ENCODE data around the gene TCERG1L. TPM values are rescaled to one million over a fixed set of nuclear protein-coding genes. Genes with fewer than 3 reads are reported as not detected.

Gene TCERG1L
- polyA plus RNA-seq (2013, experiment 1 of 2), result not detected
- polyA plus RNA-seq (2013, experiment 2 of 2), result not detected

- Histone ChIP-seq H2AFZ (ENCODE audit: low read depth, low read length) (no peak within 1 kb of the TSS), H2BK120ac (ENCODE audit: low read depth, low read length) (no peak within 1 kb of the TSS), H2BK5ac (ENCODE audit: low read depth, low read length, poor library complexity, severe bottlenecking) (no peak within 1 kb of the TSS), H3K4me3 (ENCODE audit: insufficient read depth in 1 of 2, low read depth in 1 of 2, low read length in 2 of 2) (peak within 1 kb of the TSS in 1 of 2 experiments; percentile 31), H3K4me2 (ENCODE audit: low read length, poor library complexity, severe bottlenecking) (peak within 1 kb of the TSS; percentile 30), H4K8ac (ENCODE audit: low read length) (no peak within 1 kb of the TSS), H2AK5ac (ENCODE audit: low read length, severe bottlenecking) (no peak within 1 kb of the TSS), H2BK15ac (ENCODE audit: low read depth, poor library complexity, severe bottlenecking) (no peak within 1 kb of the TSS), H3K18ac (ENCODE audit: low read depth in 1 of 2, low read length in 2 of 2) (no peak within 1 kb of the TSS), H3K9ac (ENCODE audit: low read length) (no peak within 1 kb of the TSS), H2BK12ac (ENCODE audit: low read length in 2 of 2) (no peak within 1 kb of the TSS), H3K27ac (ENCODE audit: low read length, poor library complexity, severe bottlenecking) (no peak within 1 kb of the TSS), H3K14ac (ENCODE audit: low read length in 2 of 2) (no peak within 1 kb of the TSS), H3K27me3 (ENCODE audit: control insufficient read depth in 1 of 2, insufficient read depth in 1 of 2, low read length in 2 of 2) (peaks cover 25 to 44% of the 10 kb centered on the region in 2 experiments), H3K4me1 (ENCODE audit: control insufficient read depth, insufficient read depth, low read depth, low read length) (peaks cover 14% of the 10 kb centered on the region), H3K23ac (ENCODE audit: low read length in 2 of 2) (no peak within 1 kb of the TSS), H3K79me1 (replicated peaks; ENCODE audit: low read length, poor library complexity, severe bottlenecking) (no peaks in the 10 kb centered on the region), H4K91ac (ENCODE audit: low read length) (no peak within 1 kb of the TSS), H3K36me3 (ENCODE audit: control insufficient read depth in 1 of 2, insufficient read depth in 2 of 2, low read depth in 1 of 2, low read length in 2 of 2) (no peaks in the 10 kb centered on the region), H3K4ac (ENCODE audit: low read depth in 1 of 2, low read length in 2 of 2) (no peak within 1 kb of the TSS), H3K9me3 (ENCODE audit: control insufficient read depth, low read length) (no peaks in the 10 kb centered on the region)
- DNase-seq, result no peak
- WGBS, result 2% methylated on average over 36 of the region's 104 CpGs
Measured at GRCh38 chr10:131311661-131312477, at the start of gene TCERG1L. Gene TCERG1L (minus strand): TSS chr10:131311721. CDS start chr10:131311635, 86 bp downstream.

GRCh38 chr10:131358741-131359442 is 47.4 kb upstream of the TCERG1L start:
- Histone ChIP-seq H3K9ac (ENCODE audit: low read length) (no peak overlapping the region), H3K18ac (ENCODE audit: low read depth in 1 of 2, low read length in 2 of 2) (no peak overlapping the region), H3K4ac (ENCODE audit: low read depth in 1 of 2, low read length in 2 of 2) (no peak overlapping the region), H3K27me3 (ENCODE audit: control insufficient read depth in 1 of 2, insufficient read depth in 1 of 2, low read length in 2 of 2) (no peaks in the 10 kb centered on the region), H3K36me3 (ENCODE audit: control insufficient read depth in 1 of 2, insufficient read depth in 2 of 2, low read depth in 1 of 2, low read length in 2 of 2) (no peaks in the 10 kb centered on the region), H3K4me3 (ENCODE audit: insufficient read depth in 1 of 2, low read depth in 1 of 2, low read length in 2 of 2) (no peak overlapping the region), H3K23ac (ENCODE audit: low read length in 2 of 2) (no peak overlapping the region), H2AFZ (ENCODE audit: low read depth, low read length) (no peak overlapping the region), H2BK12ac (ENCODE audit: low read length in 2 of 2) (no peak overlapping the region), H3K14ac (ENCODE audit: low read length in 2 of 2) (no peak overlapping the region), H3K79me1 (replicated peaks; ENCODE audit: low read length, poor library complexity, severe bottlenecking) (no peaks in the 10 kb centered on the region), H3K4me1 (ENCODE audit: control insufficient read depth, insufficient read depth, low read depth, low read length) (no peaks in the 10 kb centered on the region), H3K9me3 (ENCODE audit: control insufficient read depth, low read length) (peaks cover 9% of the 10 kb centered on the region), H2BK5ac (ENCODE audit: low read depth, low read length, poor library complexity, severe bottlenecking) (no peak overlapping the region), H4K8ac (ENCODE audit: low read length) (no peak overlapping the region), H3K27ac (ENCODE audit: low read length, poor library complexity, severe bottlenecking) (no peak overlapping the region), H2AK5ac (ENCODE audit: low read length, severe bottlenecking) (no peak overlapping the region), H4K91ac (ENCODE audit: low read length) (no peak overlapping the region), H2BK15ac (ENCODE audit: low read depth, poor library complexity, severe bottlenecking) (no peak overlapping the region), H2BK120ac (ENCODE audit: low read depth, low read length) (no peak overlapping the region), H3K4me2 (ENCODE audit: low read length, poor library complexity, severe bottlenecking) (no peak overlapping the region)
- no peak for DNase-seq
- 65% methylated on average over 13 of the region's 13 CpGs for WGBS

DNA sequence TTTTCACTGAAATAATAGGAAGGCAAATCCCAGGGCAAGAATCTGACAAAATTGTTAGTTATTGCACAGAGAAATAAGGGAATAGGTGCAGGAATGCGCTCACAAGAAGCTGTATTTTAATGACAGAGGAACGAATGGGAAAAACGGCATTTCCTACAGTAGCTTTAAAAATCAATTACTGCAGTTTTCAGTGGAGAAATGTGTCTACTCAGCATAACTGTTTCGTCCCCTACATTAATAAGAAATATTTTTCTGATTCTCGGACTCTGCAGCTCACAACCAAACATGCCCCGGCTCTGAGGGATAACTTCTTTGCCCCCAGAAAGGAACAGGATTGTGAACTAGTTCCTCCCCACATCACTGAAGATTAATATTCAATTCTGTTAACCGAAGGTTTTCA is 44.9 kb upstream of the TCERG1L start:
- WGBS, result 78% methylated on average over 7 of the region's 7 CpGs
- H3K27me3 ChIP-seq (ENCODE audit: control insufficient read depth in 1 of 2, insufficient read depth in 1 of 2, low read length in 2 of 2), result no peaks in the 10 kb centered on the region
- H3K36me3 ChIP-seq (ENCODE audit: control insufficient read depth in 1 of 2, insufficient read depth in 2 of 2, low read depth in 1 of 2, low read length in 2 of 2), result no peaks in the 10 kb centered on the region
- H3K4ac ChIP-seq (ENCODE audit: low read depth in 1 of 2, low read length in 2 of 2), result no peak overlapping the region
- H2BK12ac ChIP-seq (ENCODE audit: low read length in 2 of 2), result no peak overlapping the region
- no peak overlapping the region for H3K4me3 ChIP-seq (ENCODE audit: insufficient read depth in 1 of 2, low read depth in 1 of 2, low read length in 2 of 2)
- H4K91ac ChIP-seq (ENCODE audit: low read length), result no peak overlapping the region
- H2AFZ ChIP-seq (ENCODE audit: low read depth, low read length), result no peak overlapping the region
- no peak overlapping the region for H3K27ac ChIP-seq (ENCODE audit: low read length, poor library complexity, severe bottlenecking)
- no peaks in the 10 kb centered on the region for H3K4me1 ChIP-seq (ENCODE audit: control insufficient read depth, insufficient read depth, low read depth, low read length)
- no peak overlapping the region for H2AK5ac ChIP-seq (ENCODE audit: low read length, severe bottlenecking)
- H3K4me2 ChIP-seq (ENCODE audit: low read length, poor library complexity, severe bottlenecking), result no peak overlapping the region
- H2BK5ac ChIP-seq (ENCODE audit: low read depth, low read length, poor library complexity, severe bottlenecking), result no peak overlapping the region
- no peak overlapping the region for H3K9ac ChIP-seq (ENCODE audit: low read length)
- H2BK120ac ChIP-seq (ENCODE audit: low read depth, low read length), result no peak overlapping the region
- no peak overlapping the region for H2BK15ac ChIP-seq (ENCODE audit: low read depth, poor library complexity, severe bottlenecking)
- H3K14ac ChIP-seq (ENCODE audit: low read length in 2 of 2), result no peak overlapping the region
- H4K8ac ChIP-seq (ENCODE audit: low read length), result no peak overlapping the region
- peaks cover 10% of the 10 kb centered on the region for H3K9me3 ChIP-seq (ENCODE audit: control insufficient read depth, low read length)
- H3K79me1 ChIP-seq (replicated peaks; ENCODE audit: low read length, poor library complexity, severe bottlenecking), result no peaks in the 10 kb centered on the region
- H3K18ac ChIP-seq (ENCODE audit: low read depth in 1 of 2, low read length in 2 of 2), result no peak overlapping the region
- no peak for DNase-seq
- H3K23ac ChIP-seq (ENCODE audit: low read length in 2 of 2), result no peak overlapping the region

DNA sequence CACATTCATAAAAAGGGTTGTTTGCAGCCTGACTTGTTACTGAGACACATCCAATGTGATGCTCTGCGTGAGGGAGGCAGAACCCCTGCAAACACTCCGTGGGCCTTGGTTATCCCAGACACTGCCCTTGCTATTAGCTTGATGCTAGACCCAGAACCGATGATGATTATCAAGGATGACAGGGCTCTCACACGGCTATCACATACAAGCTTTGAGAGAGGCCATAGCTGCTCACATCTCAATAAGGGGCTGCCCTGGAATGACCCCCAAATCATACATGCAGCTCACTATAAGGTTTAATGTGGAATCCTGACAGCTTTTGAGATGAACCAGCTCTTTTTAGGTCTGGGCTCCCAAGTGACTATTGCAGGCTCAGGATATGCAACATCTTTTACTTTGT is 44.4 kb upstream of the TCERG1L start:
- H3K36me3 ChIP-seq (ENCODE audit: control insufficient read depth in 1 of 2, insufficient read depth in 2 of 2, low read depth in 1 of 2, low read length in 2 of 2), result no peaks in the 10 kb centered on the region
- no peak overlapping the region for H3K23ac ChIP-seq (ENCODE audit: low read length in 2 of 2)
- H2AFZ ChIP-seq (ENCODE audit: low read depth, low read length), result no peak overlapping the region
- H2BK15ac ChIP-seq (ENCODE audit: low read depth, poor library complexity, severe bottlenecking), result no peak overlapping the region
- H3K4me3 ChIP-seq (ENCODE audit: insufficient read depth in 1 of 2, low read depth in 1 of 2, low read length in 2 of 2), result no peak overlapping the region
- no peak overlapping the region for H3K18ac ChIP-seq (ENCODE audit: low read depth in 1 of 2, low read length in 2 of 2)
- no peaks in the 10 kb centered on the region for H3K79me1 ChIP-seq (replicated peaks; ENCODE audit: low read length, poor library complexity, severe bottlenecking)
- no peaks in the 10 kb centered on the region for H3K27me3 ChIP-seq (ENCODE audit: control insufficient read depth in 1 of 2, insufficient read depth in 1 of 2, low read length in 2 of 2)
- no peak overlapping the region for H3K4ac ChIP-seq (ENCODE audit: low read depth in 1 of 2, low read length in 2 of 2)
- no peaks in the 10 kb centered on the region for H3K4me1 ChIP-seq (ENCODE audit: control insufficient read depth, insufficient read depth, low read depth, low read length)
- WGBS, result 61% methylated on average over 4 of the region's 4 CpGs
- H4K8ac ChIP-seq (ENCODE audit: low read length), result no peak overlapping the region
- no peak overlapping the region for H2AK5ac ChIP-seq (ENCODE audit: low read length, severe bottlenecking)
- H3K4me2 ChIP-seq (ENCODE audit: low read length, poor library complexity, severe bottlenecking), result no peak overlapping the region
- peaks cover 10% of the 10 kb centered on the region for H3K9me3 ChIP-seq (ENCODE audit: control insufficient read depth, low read length)
- H3K27ac ChIP-seq (ENCODE audit: low read length, poor library complexity, severe bottlenecking), result no peak overlapping the region
- H3K14ac ChIP-seq (ENCODE audit: low read length in 2 of 2), result no peak overlapping the region
- no peak overlapping the region for H4K91ac ChIP-seq (ENCODE audit: low read length)
- no peak overlapping the region for H2BK120ac ChIP-seq (ENCODE audit: low read depth, low read length)
- no peak for DNase-seq
- no peak overlapping the region for H2BK5ac ChIP-seq (ENCODE audit: low read depth, low read length, poor library complexity, severe bottlenecking)
- no peak overlapping the region for H3K9ac ChIP-seq (ENCODE audit: low read length)
- no peak overlapping the region for H2BK12ac ChIP-seq (ENCODE audit: low read length in 2 of 2)

Measured in mesenchymal stem cell (in vitro differentiated cells and primary cell).